HepG2 (cell line): ENCODE data around the gene UBE2D3. TPM values are rescaled to one million over a fixed set of nuclear protein-coding genes. Genes with fewer than 3 reads are reported as not detected.

ENCODE experiments used
- ATAC-seq: fragments of 200-7000 bp; cut with Tn5 transposase; 3 replicates; pipeline ENCODE4 v1.9.1; 2020; ENCODE audit warnings: mild to moderate bottlenecking, moderate library complexity
- BruUV-seq: library from RNA; stranded (reverse); fragments of 400-500 nt; replicated peaks from 2 replicates; lab custom pipeline; 2021; lab: Mats Ljungman, UMichigan
- CTCF ChIA-PET: fragments of 300-600 bp; formaldehyde crosslinking; extraction: SDS; loops from one replicate; lab custom pipeline; 2021; ENCODE audit warnings: low total read pairs, inconsistent platforms, low intra/inter-chr PET ratio; lab: Yijun Ruan, JAX
- POLR2A ChIA-PET: fragments of 350-600 bp; sonication (Branson Sonifier 250); formaldehyde crosslinking; loops from one replicate; lab custom pipeline; 2020; ENCODE audit warnings: antibody characterized with exemption, inconsistent platforms; lab: Yijun Ruan, JAX
- DNase-seq: peaks from one replicate; pipeline ENCODE4 v3.0.0-alpha.2; 2015; ENCODE audit warnings: low spot score
- FAIRE-seq: peaks from 3 replicates; lab custom pipeline; 2011; peaks lifted over from hg19 to GRCh38; lab: Jason Lieb, UNC
- H2AFZ ChIP-seq: one replicate; pipeline ENCODE4 v1.6.1; 2011; ENCODE audit warnings: low read length, inconsistent platforms
- H3K27ac ChIP-seq: fragments of 300-600 bp; 3 replicates; pipeline ENCODE4 v1.8.0; 2011; ENCODE audit warnings: mixed run types, mild to moderate bottlenecking, mixed read lengths, low read length, inconsistent platforms; ENCODE audit not compliant: insufficient read depth; ENCODE audit errors: extremely low read length
- H3K27me3 ChIP-seq, 2 experiments: fragments of 200-600 bp in 1 of 2; 2 replicates in 1 of 2; 3 replicates in 1 of 2; pipeline versions ENCODE4 v1.6.0 to v1.8.0; 2011; ENCODE audit warnings: low read length in 2 of 2, mild to moderate bottlenecking in 2 of 2, moderate library complexity in 2 of 2, inconsistent platforms in 1 of 2; ENCODE audit not compliant: insufficient read depth in 2 of 2, control insufficient read depth in 1 of 2
- H3K36me3 ChIP-seq, 2 experiments: fragments of 200-600 bp in 1 of 2; replicated peaks in 1 of 2; 2 replicates in 1 of 2; 3 replicates in 1 of 2; pipeline versions ENCODE4 v1.5.1 to v1.8.0; 2011; ENCODE audit warnings: low read length in 2 of 2, inconsistent platforms in 1 of 2; ENCODE audit not compliant: insufficient read depth in 2 of 2, control insufficient read depth in 1 of 2
- H3K4me1 ChIP-seq: 2 replicates; pipeline ENCODE4 v1.5.1; 2012; ENCODE audit warnings: low read length, inconsistent platforms; ENCODE audit not compliant: insufficient read depth
- H3K4me2 ChIP-seq: 2 replicates; pipeline ENCODE4 v1.6.0; 2011; ENCODE audit warnings: low read depth, low read length, inconsistent platforms
- H3K4me3 ChIP-seq, 3 experiments: fragments of 200-600 bp in 1 of 3; sonication (generic), shearing (Covaris generic) in 1 of 3; replicated peaks in 1 of 3; 2 replicates each; pipeline ENCODE4 v1.5.1; 2011 to 2016; ENCODE audit warnings: low read length in 3 of 3, inconsistent platforms in 2 of 3, low read depth in 2 of 3, mild to moderate bottlenecking in 2 of 3, control low read depth in 1 of 3, mixed read lengths in 1 of 3; ENCODE audit not compliant: insufficient read depth in 1 of 3
- H3K79me2 ChIP-seq: one replicate; pipeline ENCODE4 v1.6.1; 2011; ENCODE audit warnings: low read length, inconsistent platforms; ENCODE audit not compliant: insufficient read depth
- H3K9ac ChIP-seq: 2 replicates; pipeline ENCODE4 v1.6.0; 2011; ENCODE audit warnings: mild to moderate bottlenecking, low read depth, low read length, inconsistent platforms; ENCODE audit not compliant: insufficient read depth
- H3K9me3 ChIP-seq: 2 replicates; pipeline ENCODE4 v1.5.1; 2012; ENCODE audit warnings: mild to moderate bottlenecking, low read length
- H4K20me1 ChIP-seq: 2 replicates; pipeline ENCODE4 v1.6.0; 2011; ENCODE audit warnings: inconsistent platforms, mild to moderate bottlenecking, low read length, moderate library complexity; ENCODE audit not compliant: insufficient read depth
- CCDC6 ChIP-seq: sonication (generic); formaldehyde crosslinking; IDR thresholded peaks from 2 replicates; pipeline ENCODE4 v1.8.1; 2022; ENCODE audit warnings: mild to moderate bottlenecking, missing genetic modification reagents, moderate library complexity
- MXI1 ChIP-seq: IDR thresholded peaks from 3 replicates; pipeline ENCODE4 v1.6.1; 2012; ENCODE audit warnings: low read depth, low read length, inconsistent platforms, borderline replicate concordance
- PHF8 ChIP-seq: sonication (generic); formaldehyde crosslinking; IDR thresholded peaks from 2 replicates; pipeline ENCODE4 v1.5.0; 2020; ENCODE audit warnings: missing genetic modification reagents
- RERE ChIP-seq: IDR thresholded peaks from 2 replicates; pipeline ENCODE4 v1.6.1; 2016; ENCODE audit warnings: low read depth, missing genetic modification reagents, missing compliant biosample characterization
- TRIM24 ChIP-seq: sonication (generic); formaldehyde crosslinking; IDR thresholded peaks from 2 replicates; pipeline ENCODE4 v1.8.0; 2022; ENCODE audit warnings: mild to moderate bottlenecking, missing genetic modification reagents
- ZBTB7A ChIP-seq: sonication (generic); formaldehyde crosslinking; IDR thresholded peaks from 2 replicates; pipeline ENCODE4 v1.8.0; 2022; ENCODE audit warnings: mild to moderate bottlenecking, missing genetic modification reagents
- ZNF280B ChIP-seq: sonication (generic); formaldehyde crosslinking; IDR thresholded peaks from 2 replicates; pipeline ENCODE4 v1.5.0; 2020; ENCODE audit warnings: missing genetic modification reagents, mild to moderate bottlenecking, borderline replicate concordance
- ZNF282 ChIP-seq: fragments of 450-650 bp; IDR thresholded peaks from 2 replicates; pipeline ENCODE4 v1.6.1; 2018; ENCODE audit not compliant: partially characterized antibody
- ZNF383 ChIP-seq: sonication (generic); formaldehyde crosslinking; IDR thresholded peaks from 2 replicates; pipeline ENCODE4 v1.4.0; 2020; ENCODE audit warnings: missing genetic modification reagents, mild to moderate bottlenecking, borderline replicate concordance
- ZNF644 ChIP-seq: IDR thresholded peaks from 2 replicates; pipeline ENCODE4 v1.6.1; 2016; ENCODE audit warnings: low read depth
- ZSCAN30 ChIP-seq: sonication (generic); formaldehyde crosslinking; IDR thresholded peaks from 2 replicates; pipeline ENCODE4 v1.5.0; 2020; ENCODE audit warnings: mild to moderate bottlenecking, missing genetic modification reagents
- WGBS: methylation state at CpG from one replicate; pipeline ENCODE4 v1.1.6; 2017; ENCODE audit warnings: low lambda C conversion rate; 5-methylcytosine and 5-hydroxymethylcytosine counted together
- in situ Hi-C: cut with HindIII; loops from 2 replicates; pipeline ENCODE4 v1.10.0; 2017; ENCODE audit warnings: low pct_unique_long_range_greater_than_20kb; ENCODE audit not compliant: extremely low pct_ligation_motif_present
- intact Hi-C: fragments of 100-400 bp; cut with micrococcal nuclease; formaldehyde crosslinking; loops from one replicate; pipeline ENCODE4 v1.10.0; 2022; ENCODE audit not compliant: unreplicated experiment
- polyA plus RNA-seq, 8 experiments: library from polyadenylated mRNA; depleted of rRNA in 3 of 8; stranded (reverse) in 7 of 8; unstranded in 1 of 8; fragments of >200 nt; fragmentation: Illumina TruSeq in 4 of 8; extraction: Trizol in 4 of 8; gene quantifications; 2 replicates each; pipeline versions ENCODE4 v1.2.1 to v1.2.3, GENCODE V29; 2011 to 2016; ENCODE audit warnings: low read depth in 4 of 8, missing spikeins in 1 of 8, mixed read lengths in 1 of 8; ENCODE audit not compliant: insufficient read depth in 1 of 8
- total RNA-seq, 5 experiments: library from RNA; depleted of rRNA; stranded (reverse); fragments of >200 nt; fragmentation: Illumina TruSeq; extraction: Trizol; gene quantifications; 2 replicates each; pipeline ENCODE4 v1.2.3, GENCODE V29; 2016; ENCODE audit warnings: low read depth in 1 of 5
- TF ChIP-seq, protein P1 (sequence below): sonication (generic); formaldehyde crosslinking; IDR thresholded peaks from 2 replicates; pipeline ENCODE4; 2020; ENCODE audit warnings: missing genetic modification reagents, mild to moderate bottlenecking, borderline replicate concordance
- TF ChIP-seq, protein P2 (sequence below): IDR thresholded peaks from 2 replicates; pipeline ENCODE4 v1.6.1; 2012; ENCODE audit warnings: low read depth, low read length, improper control_type of control experiment

UBE2D3 gene
- total and polyA plus RNA-seq, 2 of the 13 experiments (the other 11 are each of a cell fraction or from before 2014, with no cell fraction given): 224 to 293 TPM

DNA sequence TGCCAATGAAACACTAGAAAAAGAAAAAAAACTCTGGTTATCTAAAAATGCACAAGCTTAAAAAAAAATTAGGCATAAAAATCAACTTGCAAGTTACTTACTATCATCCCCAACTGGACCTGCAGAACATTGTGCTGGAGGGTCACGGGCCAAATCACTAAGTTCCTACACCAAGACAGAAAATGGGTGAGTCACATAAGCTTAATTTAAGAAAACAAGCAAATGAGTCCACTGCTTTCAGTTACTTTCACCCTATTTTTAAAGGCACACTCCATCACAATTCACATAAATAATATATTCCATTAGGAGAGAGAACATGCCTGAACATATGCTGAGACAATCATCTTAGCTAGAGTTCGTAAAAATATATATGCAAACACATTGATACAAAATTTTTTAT is 17.7 kb downstream of the UBE2D3 start:
- Histone ChIP-seq H3K9me3 (no peaks in the 10 kb centered on the region), H3K79me2 (peaks cover 98% of the 10 kb centered on the region), H3K36me3 (peaks cover 5 to 72% of the 10 kb centered on the region in 2 experiments; a peak in 4 of 5 replicates), H3K4me3 (no peak overlapping the region), H3K4me2 (no peak overlapping the region), H3K9ac (no peak overlapping the region), H3K27ac (no peak overlapping the region), H3K27me3 (no peaks in the 10 kb centered on the region), H3K4me1 (peaks cover 21% of the 10 kb centered on the region), H2AFZ (no peak overlapping the region), H4K20me1 (peaks cover 69% of the 10 kb centered on the region)
- BruUV-seq: no TSS peak
- no peak for FAIRE-seq
- ChIA-PET POLR2A (interaction anchor here (1.6 kb wide), 1 partner anchor 18 kb away, joined by 9 read pairs; the partner anchor contains the start of gene UBE2D3), CTCF (no interaction called here)
- WGBS: 95% methylated on average over 2 of the region's 2 CpGs
- in situ Hi-C loops (no loop called here), intact Hi-C loops (no loop called here)
- DNase-seq: no peak
- TF ChIP-seq ZSCAN30 (no peak), ZNF280B (CRISPR knock-in tag) (no peak), ZNF383 (no peak), CCDC6 (CRISPR knock-in tag) (no peak), PHF8 (CRISPR knock-in tag) (no peak), TRIM24 (CRISPR knock-in tag) (no peak), MXI1 (no peak), ZBTB7A (no peak), ZNF282 (no peak), RERE (no peak), ZNF644 (CRISPR knock-in tag) (no peak)
- TF ChIP-seq, protein P1, sequence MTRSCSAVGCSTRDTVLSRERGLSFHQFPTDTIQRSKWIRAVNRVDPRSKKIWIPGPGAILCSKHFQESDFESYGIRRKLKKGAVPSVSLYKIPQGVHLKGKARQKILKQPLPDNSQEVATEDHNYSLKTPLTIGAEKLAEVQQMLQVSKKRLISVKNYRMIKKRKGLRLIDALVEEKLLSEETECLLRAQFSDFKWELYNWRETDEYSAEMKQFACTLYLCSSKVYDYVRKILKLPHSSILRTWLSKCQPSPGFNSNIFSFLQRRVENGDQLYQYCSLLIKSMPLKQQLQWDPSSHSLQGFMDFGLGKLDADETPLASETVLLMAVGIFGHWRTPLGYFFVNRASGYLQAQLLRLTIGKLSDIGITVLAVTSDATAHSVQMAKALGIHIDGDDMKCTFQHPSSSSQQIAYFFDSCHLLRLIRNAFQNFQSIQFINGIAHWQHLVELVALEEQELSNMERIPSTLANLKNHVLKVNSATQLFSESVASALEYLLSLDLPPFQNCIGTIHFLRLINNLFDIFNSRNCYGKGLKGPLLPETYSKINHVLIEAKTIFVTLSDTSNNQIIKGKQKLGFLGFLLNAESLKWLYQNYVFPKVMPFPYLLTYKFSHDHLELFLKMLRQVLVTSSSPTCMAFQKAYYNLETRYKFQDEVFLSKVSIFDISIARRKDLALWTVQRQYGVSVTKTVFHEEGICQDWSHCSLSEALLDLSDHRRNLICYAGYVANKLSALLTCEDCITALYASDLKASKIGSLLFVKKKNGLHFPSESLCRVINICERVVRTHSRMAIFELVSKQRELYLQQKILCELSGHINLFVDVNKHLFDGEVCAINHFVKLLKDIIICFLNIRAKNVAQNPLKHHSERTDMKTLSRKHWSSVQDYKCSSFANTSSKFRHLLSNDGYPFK: no peak
- TF ChIP-seq, protein P2, sequence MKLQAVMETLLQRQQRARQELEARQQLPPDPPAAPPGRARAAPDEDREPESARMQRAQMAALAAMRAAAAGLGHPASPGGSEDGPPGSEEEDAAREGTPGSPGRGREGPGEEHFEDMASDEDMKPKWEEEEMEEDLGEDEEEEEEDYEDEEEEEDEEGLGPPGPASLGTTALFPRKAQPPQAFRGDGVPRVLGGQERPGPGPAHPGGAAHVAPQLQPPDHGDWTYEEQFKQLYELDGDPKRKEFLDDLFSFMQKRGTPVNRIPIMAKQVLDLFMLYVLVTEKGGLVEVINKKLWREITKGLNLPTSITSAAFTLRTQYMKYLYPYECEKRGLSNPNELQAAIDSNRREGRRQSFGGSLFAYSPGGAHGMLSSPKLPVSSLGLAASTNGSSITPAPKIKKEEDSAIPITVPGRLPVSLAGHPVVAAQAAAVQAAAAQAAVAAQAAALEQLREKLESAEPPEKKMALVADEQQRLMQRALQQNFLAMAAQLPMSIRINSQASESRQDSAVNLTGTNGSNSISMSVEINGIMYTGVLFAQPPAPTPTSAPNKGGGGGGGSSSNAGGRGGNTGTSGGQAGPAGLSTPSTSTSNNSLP: no peak
- no peak for ATAC-seq
